Sigmoid colon (tissue), 4 donors: ENCODE results near the gene ARHGAP30.

Experiments
- EP300 ChIP-seq, 4 donors: sonication (generic); formaldehyde crosslinking; IDR thresholded peaks; one replicate each; pipeline ENCODE4 v1.6.1; 2017; ENCODE audit warnings: antibody characterized with exemption in 4 of 4
- TF ChIP-seq, protein P1 (sequence below), 4 experiments: fragments of 450-650 bp in 3 of 4; fragments of 200-600 bp in 1 of 4; IDR thresholded peaks; one replicate each; pipeline ENCODE4 v1.5.1; 2016 to 2019; ENCODE audit warnings: antibody characterized with exemption in 4 of 4, mild to moderate bottlenecking in 3 of 4, moderate library complexity in 2 of 4

DNA sequence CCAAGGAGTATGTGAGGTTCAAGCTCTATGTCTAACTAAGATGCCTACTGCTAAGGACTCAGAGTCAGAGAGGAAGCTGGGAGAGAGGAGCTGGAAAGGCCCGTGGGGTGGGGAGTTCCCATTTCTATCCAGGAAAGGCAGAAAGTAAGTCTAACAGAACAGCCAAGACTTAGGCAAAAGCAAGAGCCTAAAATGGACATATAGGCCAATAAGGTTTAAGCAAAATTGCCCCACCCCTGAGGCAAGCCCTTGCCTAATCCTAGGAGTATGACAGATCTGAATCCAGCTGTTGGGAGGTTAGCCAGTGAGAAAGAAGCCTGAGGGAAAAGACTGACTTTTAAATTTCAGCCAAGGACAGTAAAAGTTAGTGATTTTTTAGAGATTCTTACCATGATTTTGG lies 26.8 kb upstream of the ARHGAP30 start:
- TF ChIP-seq, protein P1, sequence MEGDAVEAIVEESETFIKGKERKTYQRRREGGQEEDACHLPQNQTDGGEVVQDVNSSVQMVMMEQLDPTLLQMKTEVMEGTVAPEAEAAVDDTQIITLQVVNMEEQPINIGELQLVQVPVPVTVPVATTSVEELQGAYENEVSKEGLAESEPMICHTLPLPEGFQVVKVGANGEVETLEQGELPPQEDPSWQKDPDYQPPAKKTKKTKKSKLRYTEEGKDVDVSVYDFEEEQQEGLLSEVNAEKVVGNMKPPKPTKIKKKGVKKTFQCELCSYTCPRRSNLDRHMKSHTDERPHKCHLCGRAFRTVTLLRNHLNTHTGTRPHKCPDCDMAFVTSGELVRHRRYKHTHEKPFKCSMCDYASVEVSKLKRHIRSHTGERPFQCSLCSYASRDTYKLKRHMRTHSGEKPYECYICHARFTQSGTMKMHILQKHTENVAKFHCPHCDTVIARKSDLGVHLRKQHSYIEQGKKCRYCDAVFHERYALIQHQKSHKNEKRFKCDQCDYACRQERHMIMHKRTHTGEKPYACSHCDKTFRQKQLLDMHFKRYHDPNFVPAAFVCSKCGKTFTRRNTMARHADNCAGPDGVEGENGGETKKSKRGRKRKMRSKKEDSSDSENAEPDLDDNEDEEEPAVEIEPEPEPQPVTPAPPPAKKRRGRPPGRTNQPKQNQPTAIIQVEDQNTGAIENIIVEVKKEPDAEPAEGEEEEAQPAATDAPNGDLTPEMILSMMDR (IDR thresholded peaks at IDR 0.05) = no peak
- TF ChIP-seq EP300 (IDR thresholded peaks at IDR 0.05) = no peak
